Osteoblast (primary cell): ENCODE data around the gene DCX. TPM values are rescaled to one million over a fixed set of nuclear protein-coding genes. Genes with fewer than 3 reads are reported as not detected.

Experiments
- DNase-seq: peaks from one replicate; pipeline ENCODE4 v3.0.0; 2011; ENCODE audit warnings: low spot score, mixed read lengths; ENCODE audit not compliant: insufficient read length; ENCODE audit errors: missing footprints
- H2AFZ ChIP-seq: 2 replicates; pipeline ENCODE4 v1.6.0; 2011; ENCODE audit warnings: mild to moderate bottlenecking, low read length
- H3K27ac ChIP-seq: 2 replicates; pipeline ENCODE4 v1.5.1; 2011; ENCODE audit warnings: mild to moderate bottlenecking, low read depth, low read length, moderate library complexity
- H3K27me3 ChIP-seq: 2 replicates; pipeline ENCODE4 v1.6.0; 2012; ENCODE audit warnings: mild to moderate bottlenecking, control low read depth, inconsistent platforms, low read length, moderate library complexity; ENCODE audit not compliant: insufficient read depth
- H3K36me3 ChIP-seq: 2 replicates; pipeline ENCODE4 v1.5.1; 2011; ENCODE audit warnings: mild to moderate bottlenecking, low read length, control low read depth, moderate library complexity; ENCODE audit not compliant: insufficient read depth
- H3K4me1 ChIP-seq: 2 replicates; pipeline ENCODE4 v1.5.1; 2011; ENCODE audit warnings: mild to moderate bottlenecking, low read length, control low read depth, moderate library complexity; ENCODE audit not compliant: insufficient read depth
- H3K4me2 ChIP-seq: 2 replicates; pipeline ENCODE4 v1.6.0; 2011; ENCODE audit warnings: mild to moderate bottlenecking, low read length; ENCODE audit not compliant: insufficient read depth
- H3K4me3 ChIP-seq: fragments of 200-600 bp; sonication (generic); 3 replicates; pipeline ENCODE4 v1.5.1; 2012; ENCODE audit warnings: mild to moderate bottlenecking, low read length, inconsistent platforms; ENCODE audit not compliant: insufficient read depth
- H3K79me2 ChIP-seq: 2 replicates; pipeline ENCODE4 v1.6.0; 2012; ENCODE audit warnings: mild to moderate bottlenecking, low read length, control low read depth, inconsistent platforms; ENCODE audit not compliant: insufficient read depth
- H3K9me3 ChIP-seq: 2 replicates; pipeline ENCODE4 v1.5.1; 2011; ENCODE audit warnings: low read depth, low read length, control low read depth
- H4K20me1 ChIP-seq: 2 replicates; pipeline ENCODE4 v1.6.0; 2012; ENCODE audit warnings: mild to moderate bottlenecking, low read length, control low read depth; ENCODE audit not compliant: insufficient read depth
- total RNA-seq: library from RNA; depleted of rRNA; stranded (reverse); fragments of >200 nt; gene quantifications from 2 replicates; pipeline ENCODE4 v1.2.3, GENCODE V29; 2012
- TF ChIP-seq, protein P1 (sequence below): IDR thresholded peaks from 2 replicates; pipeline ENCODE4 v1.5.1; 2011; ENCODE audit warnings: mild to moderate bottlenecking, low read depth, low read length, moderate library complexity; ENCODE audit errors: extremely low read depth

DCX gene
- total RNA-seq, 1 donor = not detected

DNA sequence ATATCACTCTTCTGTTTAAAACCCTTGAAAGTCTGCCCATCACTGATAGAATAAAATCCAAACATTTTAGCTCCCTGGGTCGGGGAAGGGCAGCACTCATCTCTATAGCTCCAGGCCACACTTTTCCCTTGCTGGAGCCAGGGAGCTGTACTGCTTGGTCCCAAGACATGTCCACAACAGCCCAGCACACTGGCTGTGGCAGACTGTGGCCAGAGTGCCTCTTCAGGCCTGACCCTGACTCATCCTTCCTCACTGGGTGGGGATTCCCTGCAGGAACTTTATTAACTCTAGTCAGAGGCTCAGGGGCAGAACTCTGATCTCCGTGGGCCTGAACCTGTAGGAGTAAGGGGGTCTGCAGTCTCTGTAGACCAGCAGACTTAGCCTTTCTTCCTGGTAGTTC, 71.9 kb downstream of the DCX start:
- Histone ChIP-seq H3K36me3 (no peaks in the 10 kb centered on the region), H3K9me3 (no peaks in the 10 kb centered on the region), H3K4me3 (no peak overlapping the region), H3K79me2 (no peaks in the 10 kb centered on the region), H3K4me1 (no peaks in the 10 kb centered on the region), H3K27me3 (peaks cover 8% of the 10 kb centered on the region), H3K4me2 (no peak overlapping the region), H4K20me1 (no peaks in the 10 kb centered on the region), H2AFZ (no peak overlapping the region), H3K27ac (no peak overlapping the region)
- DNase-seq = no peak
- TF ChIP-seq, protein P1, sequence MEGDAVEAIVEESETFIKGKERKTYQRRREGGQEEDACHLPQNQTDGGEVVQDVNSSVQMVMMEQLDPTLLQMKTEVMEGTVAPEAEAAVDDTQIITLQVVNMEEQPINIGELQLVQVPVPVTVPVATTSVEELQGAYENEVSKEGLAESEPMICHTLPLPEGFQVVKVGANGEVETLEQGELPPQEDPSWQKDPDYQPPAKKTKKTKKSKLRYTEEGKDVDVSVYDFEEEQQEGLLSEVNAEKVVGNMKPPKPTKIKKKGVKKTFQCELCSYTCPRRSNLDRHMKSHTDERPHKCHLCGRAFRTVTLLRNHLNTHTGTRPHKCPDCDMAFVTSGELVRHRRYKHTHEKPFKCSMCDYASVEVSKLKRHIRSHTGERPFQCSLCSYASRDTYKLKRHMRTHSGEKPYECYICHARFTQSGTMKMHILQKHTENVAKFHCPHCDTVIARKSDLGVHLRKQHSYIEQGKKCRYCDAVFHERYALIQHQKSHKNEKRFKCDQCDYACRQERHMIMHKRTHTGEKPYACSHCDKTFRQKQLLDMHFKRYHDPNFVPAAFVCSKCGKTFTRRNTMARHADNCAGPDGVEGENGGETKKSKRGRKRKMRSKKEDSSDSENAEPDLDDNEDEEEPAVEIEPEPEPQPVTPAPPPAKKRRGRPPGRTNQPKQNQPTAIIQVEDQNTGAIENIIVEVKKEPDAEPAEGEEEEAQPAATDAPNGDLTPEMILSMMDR = no peak

GRCh38 chrX:111339212-111339611, 72.8 kb downstream of the DCX start:
- DNase-seq = no peak
- no peak overlapping the region for H3K4me2 ChIP-seq
- peaks cover 8% of the 10 kb centered on the region for H3K27me3 ChIP-seq
- H3K4me3 ChIP-seq = no peak overlapping the region
- H3K9me3 ChIP-seq = no peaks in the 10 kb centered on the region
- no peak overlapping the region for H2AFZ ChIP-seq
- TF ChIP-seq, protein P1 = no peak
- no peak overlapping the region for H3K27ac ChIP-seq
- H4K20me1 ChIP-seq = no peaks in the 10 kb centered on the region
- no peaks in the 10 kb centered on the region for H3K4me1 ChIP-seq
- H3K79me2 ChIP-seq = no peaks in the 10 kb centered on the region
- H3K36me3 ChIP-seq = no peaks in the 10 kb centered on the region

DNA sequence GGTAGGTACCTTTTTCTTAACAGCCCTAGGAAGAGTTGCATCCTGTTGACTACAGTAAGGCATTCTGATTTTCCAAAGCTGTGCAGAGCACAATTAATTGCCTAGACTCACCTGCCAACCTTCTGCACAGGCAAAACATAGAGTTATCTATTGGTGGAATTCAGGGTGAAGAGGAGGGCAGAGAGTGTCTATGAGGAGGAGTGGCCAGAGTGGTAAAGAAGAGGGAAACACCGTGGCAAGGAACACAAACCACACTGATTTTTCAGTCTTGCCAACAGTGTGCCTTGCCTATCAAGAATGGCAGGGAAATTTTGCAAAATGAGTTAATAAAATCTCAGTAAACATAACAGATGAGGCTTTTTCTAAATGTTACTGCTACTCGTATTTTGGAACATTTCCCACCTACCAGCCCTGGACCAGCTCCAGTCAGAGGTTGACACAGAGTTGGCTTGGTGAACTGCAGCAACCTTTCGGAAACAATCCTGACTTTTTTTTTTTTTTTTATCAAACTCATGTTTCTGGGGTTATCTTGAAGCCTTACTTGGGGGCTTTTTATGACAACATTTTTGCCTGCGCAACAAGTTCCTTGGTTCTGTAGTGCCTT, 73.8 kb downstream of the DCX start:
- H3K4me3 ChIP-seq = no peak overlapping the region
- no peaks in the 10 kb centered on the region for H3K9me3 ChIP-seq
- H3K79me2 ChIP-seq = no peaks in the 10 kb centered on the region
- H3K4me2 ChIP-seq = no peak overlapping the region
- no peaks in the 10 kb centered on the region for H3K4me1 ChIP-seq
- H3K27me3 ChIP-seq = peaks cover 8% of the 10 kb centered on the region
- DNase-seq = no peak
- H2AFZ ChIP-seq = no peak overlapping the region
- H3K36me3 ChIP-seq = no peaks in the 10 kb centered on the region
- no peak overlapping the region for H3K27ac ChIP-seq
- TF ChIP-seq, protein P1 = no peak
- no peaks in the 10 kb centered on the region for H4K20me1 ChIP-seq

GRCh38 chrX:111337067-111337637, 74.8 kb downstream of the DCX start:
- TF ChIP-seq, protein P1 = no peak
- Histone ChIP-seq H3K79me2 (no peaks in the 10 kb centered on the region), H3K4me1 (no peaks in the 10 kb centered on the region), H3K4me3 (no peak overlapping the region), H3K4me2 (no peak overlapping the region), H3K9me3 (no peaks in the 10 kb centered on the region), H4K20me1 (no peaks in the 10 kb centered on the region), H2AFZ (no peak overlapping the region), H3K27ac (no peak overlapping the region), H3K27me3 (peaks cover 8% of the 10 kb centered on the region), H3K36me3 (no peaks in the 10 kb centered on the region)
- no peak for DNase-seq
